Measurements from ENCODE around the gene MYO1E. TPM values are rescaled to one million over a fixed set of nuclear protein-coding genes. Genes with fewer than 3 reads are reported as not detected.
"Not testable (repeated sequence)": the region's sequence is repeated elsewhere in the genome, so short reads cannot be mapped to it uniquely, and the experiment has no call there.

MYO1E gene
- total RNA-seq, 2 donors from 2014 or later, result 252 to 329 TPM

- Histone ChIP-seq H3K9ac (ENCODE audit: low read depth in 2 of 2, low read length in 2 of 2) (peak overlapping the region in 1 of 2 donors; percentile 40), H3K9me3 (no peaks in the 10 kb centered on the region), H3K4me3 (no peak overlapping the region), H3K27ac (peak overlapping the region; percentile 34), H3K4me1 (no peaks in the 10 kb centered on the region), H3K36me3 (no peaks in the 10 kb centered on the region), H3K27me3 (no peaks in the 10 kb centered on the region)
- intact Hi-C loops (cut with DNase I), result no loop called here
- no peak for TF ChIP-seq CTCF (IDR thresholded peaks at IDR 0.05)
- peak; percentile 50 for DNase-seq
Measured at GRCh38 chr15:59401824-59402569, 29.3 kb upstream of the MYO1E start.

GRCh38 chr15:59401051-59401823 lies 28.6 kb upstream of the MYO1E start:
- intact Hi-C loops (cut with DNase I); H3K36me3 ChIP-seq; H3K4me1 ChIP-seq; H3K27me3 ChIP-seq; H3K9me3 ChIP-seq; DNase-seq; H3K4me3 ChIP-seq: not testable (repeated sequence)
- Histone ChIP-seq H3K27ac (peak overlapping the region; percentile 34), H3K9ac (ENCODE audit: low read depth in 2 of 2, low read length in 2 of 2) (peak overlapping the region in 1 of 2 donors; percentile 40)

- H3K9ac ChIP-seq (ENCODE audit: low read depth in 2 of 2, low read length in 2 of 2), result no peak overlapping the region
- no peak overlapping the region for H3K27ac ChIP-seq
- no peak for TF ChIP-seq CTCF (IDR thresholded peaks at IDR 0.05)
- intact Hi-C loops (cut with DNase I), result no loop called here
- no peaks in the 10 kb centered on the region for H3K4me1 ChIP-seq
- no peaks in the 10 kb centered on the region for H3K9me3 ChIP-seq
- H3K36me3 ChIP-seq, result no peaks in the 10 kb centered on the region
- H3K27me3 ChIP-seq, result no peaks in the 10 kb centered on the region
- no peak for DNase-seq
- H3K4me3 ChIP-seq, result no peak overlapping the region
Measured at GRCh38 chr15:59400103-59400813, 27.6 kb upstream of the MYO1E start.

- Histone ChIP-seq H3K4me3 (no peak overlapping the region), H3K9ac (ENCODE audit: low read depth in 2 of 2, low read length in 2 of 2) (no peak overlapping the region), H3K4me1 (no peaks in the 10 kb centered on the region), H3K27me3 (no peaks in the 10 kb centered on the region), H3K27ac (no peak overlapping the region), H3K36me3 (no peaks in the 10 kb centered on the region), H3K9me3 (no peaks in the 10 kb centered on the region)
- no peak for TF ChIP-seq CTCF (IDR thresholded peaks at IDR 0.05)
- intact Hi-C loops (cut with DNase I), result no loop called here
- no peak for DNase-seq
Measured at GRCh38 chr15:59399465-59400102, 26.9 kb upstream of the MYO1E start.

- DNase-seq, result no peak
- intact Hi-C loops (cut with DNase I), result no loop called here
- Histone ChIP-seq H3K4me3 (no peak overlapping the region), H3K4me1 (no peaks in the 10 kb centered on the region), H3K27ac (no peak overlapping the region), H3K9me3 (no peaks in the 10 kb centered on the region), H3K36me3 (no peaks in the 10 kb centered on the region), H3K9ac (ENCODE audit: low read depth in 2 of 2, low read length in 2 of 2) (no peak overlapping the region), H3K27me3 (no peaks in the 10 kb centered on the region)
- no peak for TF ChIP-seq CTCF (IDR thresholded peaks at IDR 0.05)
Measured at GRCh38 chr15:59398220-59398619, 25.5 kb upstream of the MYO1E start.
